ENCODE data around the gene RGS13. TPM values are rescaled to one million over a fixed set of nuclear protein-coding genes. Genes with fewer than 3 reads are reported as not detected.

RGS13 gene
- total RNA-seq, 2 donors from 2014 or later, result 0.64 to 1.1 TPM

DNA sequence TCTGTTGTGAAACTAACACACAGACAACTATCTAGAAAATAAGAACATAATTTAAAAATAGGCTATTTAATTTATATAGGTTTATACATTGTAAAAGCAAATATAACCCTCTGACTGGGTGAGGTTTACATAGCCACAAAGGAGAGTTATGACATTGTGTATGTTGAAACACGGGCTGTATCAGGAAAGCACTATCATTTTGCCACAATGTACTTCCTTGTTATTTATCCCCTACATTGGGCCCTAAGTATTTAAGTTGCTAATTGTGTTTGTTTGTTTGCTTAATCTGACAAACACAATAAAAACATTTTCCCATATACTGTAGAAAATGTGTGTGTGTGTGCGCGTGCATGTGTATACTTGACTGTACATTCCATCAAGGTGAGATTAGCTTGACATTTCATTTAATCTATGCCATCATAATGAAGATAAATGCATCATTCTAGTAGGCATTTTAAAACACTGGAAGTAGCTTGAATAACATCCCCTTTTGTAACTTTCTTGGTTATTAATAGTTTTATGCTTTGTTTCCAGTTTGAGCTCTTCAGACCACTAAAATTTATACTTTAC lies 72.1 kb downstream of the RGS13 start:
- H3K27ac Mint-ChIP-seq, result no peak overlapping the region
- H3K36me3 Mint-ChIP-seq, result no peaks in the 10 kb centered on the region
- DNase-seq (ENCODE audit: low spot score) (no peak), ATAC-seq (no peak)
- H3K4me1 Mint-ChIP-seq (ENCODE audit: low read depth in 2 of 2), result peaks cover 0 to 7% of the 10 kb centered on the region in 2 donors
- H3K27me3 Mint-ChIP-seq, result no peaks in the 10 kb centered on the region
- H3K4me3 Mint-ChIP-seq, result no peak overlapping the region
- no peaks in the 10 kb centered on the region for H3K9me3 Mint-ChIP-seq

DNA sequence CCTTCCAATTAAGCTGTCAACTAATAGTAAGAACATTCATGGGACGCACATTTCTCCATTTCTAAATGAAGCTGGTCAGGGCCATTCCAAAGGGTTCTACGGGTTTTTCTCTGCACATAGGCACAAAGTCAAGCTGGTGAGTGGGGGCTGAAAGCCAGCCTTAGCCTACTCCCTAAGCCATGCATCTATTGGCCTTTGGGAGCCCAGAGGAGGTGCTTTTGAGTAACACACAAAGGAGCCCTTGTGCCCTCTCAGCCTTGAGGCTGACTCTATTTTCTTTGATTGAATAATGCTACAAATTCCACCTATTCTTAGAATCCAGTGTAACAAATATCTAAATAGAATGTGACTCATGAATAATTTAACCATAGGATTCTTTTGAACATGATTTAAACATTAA lies 73.6 kb downstream of the RGS13 start:
- H3K4me3 Mint-ChIP-seq, result no peak overlapping the region
- DNase-seq (ENCODE audit: low spot score) (no peak), ATAC-seq (no peak)
- H3K36me3 Mint-ChIP-seq, result no peaks in the 10 kb centered on the region
- H3K4me1 Mint-ChIP-seq (ENCODE audit: low read depth in 2 of 2), result no peaks in the 10 kb centered on the region
- H3K27me3 Mint-ChIP-seq, result no peaks in the 10 kb centered on the region
- no peak overlapping the region for H3K27ac Mint-ChIP-seq
- no peaks in the 10 kb centered on the region for H3K9me3 Mint-ChIP-seq

Other genes with a start within 250 kb of the RGS13 start
- 100 to 1,000 TPM in 1 of 2 donors, 10 to 100 TPM in 1; 67.6 to 143 TPM for gene RGS1, start 60.4 kb upstream of the RGS13 start, total RNA-seq
- 10 to 100 TPM in 1 of 2 donors, 1 to 10 TPM in 1; 9.6 to 16.5 TPM for gene RGS2, start 172.9 kb downstream of the RGS13 start, total RNA-seq